Rectal smooth muscle tissue (tissue), 1 donor: ENCODE data around the gene ACKR4.

ENCODE experiments used
- H3K27ac ChIP-seq: one replicate; pipeline ENCODE4 v1.7.0; 2013; ENCODE audit warnings: low read depth, low read length, inconsistent platforms
- H3K27me3 ChIP-seq: one replicate; pipeline ENCODE4 v1.7.0; 2013; ENCODE audit warnings: low read length; ENCODE audit not compliant: control insufficient read depth, insufficient read depth
- H3K36me3 ChIP-seq: one replicate; pipeline ENCODE4 v1.7.0; 2013; ENCODE audit warnings: low read length; ENCODE audit not compliant: control insufficient read depth, insufficient read depth
- H3K4me1 ChIP-seq: one replicate; pipeline ENCODE4 v1.7.0; 2013; ENCODE audit warnings: low read length; ENCODE audit not compliant: control insufficient read depth, insufficient read depth
- H3K4me3 ChIP-seq: one replicate; pipeline ENCODE4 v1.7.0; 2013; ENCODE audit warnings: low read length
- H3K9ac ChIP-seq: one replicate; pipeline ENCODE4 v1.7.0; 2013; ENCODE audit warnings: low read length

The ACKR4 gene

DNA sequence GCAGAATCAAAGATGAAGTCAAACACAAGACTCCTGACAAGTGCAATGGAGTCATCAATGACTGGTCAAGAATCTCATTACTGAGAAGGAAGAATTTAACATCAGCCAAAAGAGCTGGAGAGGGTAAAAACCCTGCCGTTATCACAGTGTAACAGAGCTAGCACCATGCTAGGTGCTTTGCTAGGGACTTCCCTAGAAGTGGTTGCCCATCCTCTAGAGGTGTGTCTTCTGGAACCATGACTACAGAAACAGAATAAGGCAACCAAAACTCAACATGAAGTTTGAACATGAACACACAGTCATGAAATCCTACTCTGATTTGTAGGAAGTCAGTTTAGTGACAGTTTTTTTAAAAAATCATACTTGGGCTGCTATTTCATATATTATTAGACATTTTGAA lies 53.1 kb downstream of the ACKR4 start:
- H3K9ac ChIP-seq = no peak overlapping the region
- H3K27ac ChIP-seq = no peak overlapping the region
- no peaks in the 10 kb centered on the region for H3K4me1 ChIP-seq
- H3K27me3 ChIP-seq = no peaks in the 10 kb centered on the region
- H3K36me3 ChIP-seq = no peaks in the 10 kb centered on the region
- no peak overlapping the region for H3K4me3 ChIP-seq
